COR-L47 (cell line): ENCODE measurements around the gene TRIM59.

Experiments used
- DNase-seq: peaks from one replicate; lab custom pipeline; 2025; lab: John Stamatoyannopoulos, UW

The TRIM59 gene

GRCh38 chr3:160449636-160450598 lies at the start of gene TRIM59:
Gene TRIM59, minus strand, starts transcription at chr3:160449786. Its CDS starts 10,603 bp downstream, at chr3:160439183.
- no peak for DNase-seq

- DNase-seq, result no peak
Observed at GRCh38 chr3:160498202-160498601, 48.6 kb upstream of the TRIM59 start.

- DNase-seq, result no peak
Observed at GRCh38 chr3:160490166-160490565, 40.6 kb upstream of the TRIM59 start.

GRCh38 chr3:160486459-160486869 lies 36.9 kb upstream of the TRIM59 start:
- peak; percentile 33 for DNase-seq

- no peak for DNase-seq
Observed at GRCh38 chr3:160482796-160483195, 33.2 kb upstream of the TRIM59 start.

- DNase-seq, result no peak
Observed at GRCh38 chr3:160481856-160482255, 32.3 kb upstream of the TRIM59 start.

GRCh38 chr3:160480931-160481330 lies 31.3 kb upstream of the TRIM59 start:
- DNase-seq, result no peak

GRCh38 chr3:160479376-160479775 lies 29.8 kb upstream of the TRIM59 start:
- DNase-seq, result no peak

- DNase-seq, result no peak
Observed at GRCh38 chr3:160478338-160478737, 28.8 kb upstream of the TRIM59 start.

GRCh38 chr3:160477750-160478149 lies 28.2 kb upstream of the TRIM59 start:
- DNase-seq, result no peak

- DNase-seq, result no peak
Observed at GRCh38 chr3:160475884-160476283, 26.3 kb upstream of the TRIM59 start.

- DNase-seq, result no peak
Observed at GRCh38 chr3:160475153-160475552, 25.6 kb upstream of the TRIM59 start.

GRCh38 chr3:160474416-160474838 lies 24.8 kb upstream of the TRIM59 start:
- DNase-seq, result no peak

GRCh38 chr3:160473978-160474377 lies 24.4 kb upstream of the TRIM59 start:
- DNase-seq, result no peak

GRCh38 chr3:160473221-160473620 lies 23.6 kb upstream of the TRIM59 start:
- no peak for DNase-seq

GRCh38 chr3:160472344-160472743 lies 22.8 kb upstream of the TRIM59 start:
- no peak for DNase-seq

GRCh38 chr3:160471892-160472291 lies 22.3 kb upstream of the TRIM59 start:
- DNase-seq, result no peak

- no peak for DNase-seq
Observed at GRCh38 chr3:160470181-160470580, 20.6 kb upstream of the TRIM59 start.

- DNase-seq, result no peak
Observed at GRCh38 chr3:160464971-160465370, 15.4 kb upstream of the TRIM59 start.

- peak; percentile 18 for DNase-seq
Observed at GRCh38 chr3:160464321-160464720, 14.7 kb upstream of the TRIM59 start.

- DNase-seq, result no peak
Observed at GRCh38 chr3:160460033-160460432, 10.4 kb upstream of the TRIM59 start.

GRCh38 chr3:160459450-160459970 lies 9.9 kb upstream of the TRIM59 start:
- DNase-seq, result no peak

GRCh38 chr3:160458151-160458550 lies 8.6 kb upstream of the TRIM59 start:
- no peak for DNase-seq
